ENCODE data around the gene HYAL2.
A peak's percentile ranks its signal among the peaks of the same experiment; 100 is the strongest.
"Not testable (repeated sequence)": the region's sequence is repeated elsewhere in the genome, so short reads cannot be mapped to it uniquely, and the experiment has no call there.

HYAL2 gene

GRCh38 chr3:50316657-50317242 lies 5.8 kb downstream of the HYAL2 start:
- Histone ChIP-seq H3K4me3 (ENCODE audit: low read depth, low read length) (no peak overlapping the region), H3K4me1 (peaks cover 28% of the 10 kb centered on the region), H3K79me2 (peaks cover 7% of the 10 kb centered on the region), H3K36me3 (ENCODE audit: control insufficient read depth, insufficient read depth, low read length) (no peaks in the 10 kb centered on the region), H3K27ac (peak overlapping the region; percentile 51), H3K4me2 (ENCODE audit: low read length) (no peak overlapping the region), H2AFZ (no peak overlapping the region), H3K9me3 (ENCODE audit: control insufficient read depth, low read length) (no peaks in the 10 kb centered on the region), H3K27me3 (ENCODE audit: control insufficient read depth, insufficient read depth, low read length) (no peaks in the 10 kb centered on the region), H3K9ac (no peak overlapping the region)
- no peak for TF ChIP-seq CTCF (IDR thresholded peaks at IDR 0.05)

- Histone ChIP-seq H3K4me3 (ENCODE audit: low read depth, low read length) (no peak overlapping the region), H3K36me3 (ENCODE audit: control insufficient read depth, insufficient read depth, low read length) (no peaks in the 10 kb centered on the region), H3K4me1 (peaks cover 22% of the 10 kb centered on the region), H2AFZ (no peak overlapping the region), H3K27ac (no peak overlapping the region), H3K27me3 (ENCODE audit: control insufficient read depth, insufficient read depth, low read length) (no peaks in the 10 kb centered on the region), H3K4me2 (ENCODE audit: low read length) (no peak overlapping the region), H3K9me3 (ENCODE audit: control insufficient read depth, low read length) (no peaks in the 10 kb centered on the region), H3K79me2 (peaks cover 7% of the 10 kb centered on the region), H3K9ac (no peak overlapping the region)
- TF ChIP-seq CTCF (IDR thresholded peaks at IDR 0.05): no peak
Measured at GRCh38 chr3:50314816-50315215, 7.7 kb downstream of the HYAL2 start.

GRCh38 chr3:50314342-50314741 lies 8.2 kb downstream of the HYAL2 start:
- peaks cover 20% of the 10 kb centered on the region for H3K4me1 ChIP-seq
- no peaks in the 10 kb centered on the region for H3K36me3 ChIP-seq (ENCODE audit: control insufficient read depth, insufficient read depth, low read length)

GRCh38 chr3:50312041-50312440 lies 10.5 kb downstream of the HYAL2 start:
- H3K9ac ChIP-seq; H3K9me3 ChIP-seq (ENCODE audit: control insufficient read depth, low read length); H2AFZ ChIP-seq; H3K4me3 ChIP-seq (ENCODE audit: low read depth, low read length); H3K79me2 ChIP-seq; H3K27ac ChIP-seq; H3K36me3 ChIP-seq (ENCODE audit: control insufficient read depth, insufficient read depth, low read length); H3K4me2 ChIP-seq (ENCODE audit: low read length); H3K27me3 ChIP-seq (ENCODE audit: control insufficient read depth, insufficient read depth, low read length): not testable (repeated sequence)
- H3K4me1 ChIP-seq: peaks cover 14% of the 10 kb centered on the region

More at GRCh38 chr3:50314342-50314741, 8.2 kb downstream of the HYAL2 start:
- H3K9ac ChIP-seq: no peak overlapping the region
- H3K79me2 ChIP-seq: peaks cover 6% of the 10 kb centered on the region
- no peak for TF ChIP-seq CTCF (IDR thresholded peaks at IDR 0.05)
- H3K27ac ChIP-seq: peak overlapping the region; percentile 37
- no peaks in the 10 kb centered on the region for H3K27me3 ChIP-seq (ENCODE audit: control insufficient read depth, insufficient read depth, low read length)
- H2AFZ ChIP-seq: no peak overlapping the region
- H3K4me3 ChIP-seq (ENCODE audit: low read depth, low read length): no peak overlapping the region
- no peaks in the 10 kb centered on the region for H3K9me3 ChIP-seq (ENCODE audit: control insufficient read depth, low read length)
- H3K4me2 ChIP-seq (ENCODE audit: low read length): no peak overlapping the region

DNA sequence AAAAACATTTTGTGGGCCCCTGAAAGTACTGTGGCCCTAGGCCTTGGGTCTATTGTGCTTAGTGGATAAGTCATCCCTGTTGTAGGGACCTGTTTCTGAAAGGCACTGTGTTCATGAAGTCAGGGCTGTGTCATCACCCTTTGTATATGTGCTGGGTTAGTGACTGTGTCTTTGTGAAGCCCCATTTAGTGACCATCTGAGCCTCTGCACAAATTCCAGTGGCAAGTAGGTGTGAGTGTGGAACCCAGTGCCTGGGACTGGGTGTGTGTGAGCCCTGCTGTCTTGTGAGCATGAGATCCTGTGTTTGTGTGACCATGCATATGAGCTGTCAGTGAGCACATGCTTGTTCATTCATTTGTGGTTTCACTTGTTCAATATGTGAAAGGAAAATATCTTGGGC lies 17.9 kb downstream of the HYAL2 start:
- no peak for TF ChIP-seq CTCF (IDR thresholded peaks at IDR 0.05)
- Histone ChIP-seq H3K4me2 (ENCODE audit: low read length) (no peak overlapping the region), H2AFZ (no peak overlapping the region), H3K9ac (no peak overlapping the region), H3K4me3 (ENCODE audit: low read depth, low read length) (no peak overlapping the region), H3K79me2 (peaks cover 2% of the 10 kb centered on the region), H3K9me3 (ENCODE audit: control insufficient read depth, low read length) (no peaks in the 10 kb centered on the region), H3K27me3 (ENCODE audit: control insufficient read depth, insufficient read depth, low read length) (no peaks in the 10 kb centered on the region), H3K27ac (no peak overlapping the region), H3K36me3 (ENCODE audit: control insufficient read depth, insufficient read depth, low read length) (no peaks in the 10 kb centered on the region), H3K4me1 (peaks cover 8% of the 10 kb centered on the region)

Data from parathyroid adenoma (tissue), 2 donors.